HG02571 (cell line): ENCODE results near the gene SPRY2.

ENCODE experiments used
- ATAC-seq: cut with Tn5 transposase; IDR thresholded peaks from one replicate; pipeline ENCODE4 v1.9.1; 2021; ENCODE audit warnings: mild to moderate bottlenecking, moderate library complexity; ENCODE audit not compliant: unreplicated experiment

Gene SPRY2, protein sequence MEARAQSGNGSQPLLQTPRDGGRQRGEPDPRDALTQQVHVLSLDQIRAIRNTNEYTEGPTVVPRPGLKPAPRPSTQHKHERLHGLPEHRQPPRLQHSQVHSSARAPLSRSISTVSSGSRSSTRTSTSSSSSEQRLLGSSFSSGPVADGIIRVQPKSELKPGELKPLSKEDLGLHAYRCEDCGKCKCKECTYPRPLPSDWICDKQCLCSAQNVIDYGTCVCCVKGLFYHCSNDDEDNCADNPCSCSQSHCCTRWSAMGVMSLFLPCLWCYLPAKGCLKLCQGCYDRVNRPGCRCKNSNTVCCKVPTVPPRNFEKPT

DNA sequence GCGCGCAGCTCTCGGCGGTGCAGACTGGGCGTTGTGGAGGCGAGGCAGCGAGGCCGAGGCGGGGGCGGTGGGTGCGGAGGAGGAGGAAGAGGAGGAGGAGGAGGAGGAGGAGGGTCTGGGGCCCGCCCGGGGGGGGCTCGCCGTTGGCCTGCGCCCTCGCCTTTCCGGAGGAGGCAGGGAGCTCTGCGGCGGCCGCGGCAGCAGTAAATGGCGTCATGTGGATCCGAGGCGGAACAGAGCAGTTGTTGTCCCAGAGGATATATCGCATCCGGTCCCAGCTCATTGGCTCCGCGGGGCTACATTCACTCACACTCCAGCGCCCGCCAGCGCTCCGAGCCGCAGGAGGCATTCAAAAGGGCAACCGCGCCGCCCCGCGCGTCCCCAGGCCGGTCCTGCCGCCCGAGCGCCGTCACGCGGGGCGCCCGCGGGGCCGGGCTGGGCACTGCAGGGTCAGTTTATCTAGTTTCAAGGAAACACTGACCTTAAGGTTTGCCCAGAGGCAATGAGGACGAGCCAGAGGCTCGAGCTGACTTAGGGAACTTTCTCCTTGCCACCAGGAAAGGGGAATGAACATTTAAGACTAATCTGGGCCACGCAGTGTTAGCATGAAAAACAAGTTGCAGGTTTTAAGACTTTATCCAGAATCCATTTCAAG, at the start of gene SPRY2:
Gene SPRY2 (minus strand): TSS at position 26 of the 655 bp plus-strand sequence. CDS start 3,421 bp downstream, outside the sequence.
- peak; percentile 44 for ATAC-seq

DNA sequence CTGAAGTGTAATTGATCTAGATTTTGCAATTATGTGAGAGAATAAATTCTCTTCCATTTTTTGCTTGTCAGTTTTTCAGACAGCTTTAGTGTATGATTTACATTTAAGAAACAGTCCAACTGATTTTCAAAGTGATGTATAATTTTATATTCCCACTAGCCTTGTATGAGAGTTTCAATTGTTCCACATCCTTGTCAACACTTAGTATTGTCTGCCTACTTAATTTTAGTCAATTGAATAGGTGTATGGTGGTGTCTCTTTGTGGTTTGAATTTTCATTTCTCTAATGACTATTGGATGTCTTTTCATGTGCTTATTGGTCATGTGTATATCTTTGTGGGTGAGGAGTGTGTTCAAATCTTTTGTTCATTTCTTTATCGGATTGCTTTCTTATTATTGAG, 49.4 kb upstream of the SPRY2 start:
- no peak for ATAC-seq

DNA sequence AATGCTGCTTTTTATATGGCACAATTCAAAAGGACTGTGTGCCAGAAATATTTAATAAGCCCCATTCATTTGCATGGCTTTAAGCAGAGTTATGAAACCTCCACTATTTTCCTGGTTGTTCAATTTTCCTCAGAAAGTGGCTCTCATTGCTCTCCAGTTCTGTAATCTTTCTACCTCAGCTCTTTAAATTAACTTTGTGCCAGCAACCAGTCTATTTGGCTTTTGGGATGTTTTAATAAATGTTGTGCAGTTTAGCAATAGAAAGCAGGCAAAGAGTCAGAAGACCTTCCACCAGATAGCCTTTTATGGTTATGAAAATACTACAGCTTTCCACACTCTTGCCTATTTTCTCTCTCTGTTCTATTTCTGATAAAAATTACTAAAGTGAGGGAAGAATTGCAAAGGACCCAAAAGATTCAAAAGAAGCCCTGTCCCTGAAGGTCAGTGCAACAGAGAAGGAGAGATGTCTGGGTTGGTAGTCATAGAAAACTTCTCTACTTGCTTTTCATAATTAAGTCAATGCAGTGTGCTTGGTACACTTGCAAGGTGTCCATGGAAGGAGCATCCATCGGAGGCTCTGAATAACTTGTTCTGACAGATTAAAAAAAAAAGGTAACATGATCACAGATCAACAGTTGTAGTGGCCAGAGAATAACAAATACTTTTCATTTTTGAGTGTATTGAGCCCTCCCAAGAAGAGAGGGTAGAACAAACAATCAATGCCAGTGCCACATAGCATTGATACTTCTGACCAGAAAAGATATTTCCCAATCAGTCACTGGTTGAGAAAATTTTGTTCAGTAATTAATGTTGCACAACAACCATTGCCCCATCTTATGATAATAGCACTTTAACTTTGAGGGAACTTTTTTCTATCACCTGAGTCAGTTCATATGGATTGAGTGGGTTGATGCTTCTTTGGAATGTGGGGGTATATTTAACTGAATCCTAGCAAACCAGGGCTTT, 48.4 kb upstream of the SPRY2 start:
- no peak for ATAC-seq

DNA sequence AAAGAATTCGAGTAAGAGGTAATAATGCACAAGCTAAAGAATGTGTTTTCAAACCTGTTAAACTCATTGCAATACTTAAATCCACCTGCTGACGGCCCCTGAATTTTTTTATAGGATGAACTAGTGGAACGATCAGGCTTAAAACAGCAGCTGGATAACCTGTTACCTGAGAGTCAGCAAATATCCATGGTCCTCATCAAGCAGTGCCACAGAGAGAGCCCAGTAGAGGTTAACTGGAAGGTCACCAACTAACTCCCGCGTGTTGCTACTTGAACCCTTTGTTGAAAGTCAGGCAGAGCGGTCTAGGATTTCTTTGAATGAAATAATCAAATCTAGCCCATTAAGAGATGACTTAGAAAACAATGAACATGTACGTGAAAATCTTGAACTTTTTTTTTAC, 47.6 kb upstream of the SPRY2 start:
- no peak for ATAC-seq

DNA sequence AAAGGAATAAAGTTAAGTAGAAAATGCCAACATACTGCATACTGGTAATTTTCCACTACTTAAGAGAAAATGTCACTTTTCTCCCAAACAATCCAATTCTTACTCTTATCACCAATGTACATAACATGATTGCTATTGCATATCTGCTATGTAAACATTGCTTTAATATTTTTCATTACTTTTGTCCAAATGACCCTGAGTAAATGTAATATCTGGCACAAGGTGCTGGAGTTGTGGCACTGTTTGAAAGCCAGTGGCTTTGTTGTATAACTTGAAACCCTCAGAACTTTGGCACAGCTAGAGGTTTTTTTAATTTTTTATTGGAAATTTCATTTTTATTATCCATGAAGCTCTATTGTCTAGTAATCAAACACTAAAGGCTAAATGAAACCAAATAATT, 45.7 kb upstream of the SPRY2 start:
- ATAC-seq = no peak

DNA sequence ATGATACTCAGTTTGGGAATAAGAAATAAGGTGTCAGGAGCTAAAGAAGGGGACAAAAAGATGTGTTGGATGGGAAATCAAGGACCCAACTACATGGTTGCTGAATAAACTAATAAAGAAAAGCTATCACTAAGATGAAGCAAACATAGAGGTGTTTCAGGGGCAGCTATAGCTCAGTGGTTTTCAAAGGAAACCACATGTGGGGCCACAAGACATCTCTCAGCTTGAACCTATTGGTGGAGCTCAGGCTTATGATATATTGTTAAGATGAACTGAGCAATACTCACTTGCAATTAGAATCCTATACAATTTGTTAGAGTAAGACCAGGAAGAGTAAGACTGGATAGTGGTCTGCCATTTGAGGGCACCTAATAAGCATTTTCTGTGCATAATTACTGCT, 45.1 kb upstream of the SPRY2 start:
- no peak for ATAC-seq

DNA sequence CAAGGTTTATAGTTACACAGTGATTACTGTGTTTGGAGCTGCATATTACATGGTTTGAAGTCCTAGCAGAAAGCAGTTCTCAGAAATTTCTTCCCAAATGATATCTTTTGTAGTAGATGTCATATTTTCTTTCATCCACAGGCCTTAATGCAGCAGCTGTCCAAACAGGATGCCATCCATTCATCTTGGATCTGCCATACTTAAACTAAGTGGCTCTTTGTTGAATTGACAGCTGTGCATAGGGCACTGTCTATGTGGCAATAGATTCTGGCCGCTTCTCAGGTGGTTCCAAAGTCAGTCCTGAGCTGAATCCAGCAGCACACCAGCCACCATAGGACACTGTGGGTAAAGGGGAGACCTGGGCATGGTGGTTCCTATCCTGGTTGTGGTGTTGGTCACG, 41.6 kb upstream of the SPRY2 start:
- ATAC-seq = no peak

DNA sequence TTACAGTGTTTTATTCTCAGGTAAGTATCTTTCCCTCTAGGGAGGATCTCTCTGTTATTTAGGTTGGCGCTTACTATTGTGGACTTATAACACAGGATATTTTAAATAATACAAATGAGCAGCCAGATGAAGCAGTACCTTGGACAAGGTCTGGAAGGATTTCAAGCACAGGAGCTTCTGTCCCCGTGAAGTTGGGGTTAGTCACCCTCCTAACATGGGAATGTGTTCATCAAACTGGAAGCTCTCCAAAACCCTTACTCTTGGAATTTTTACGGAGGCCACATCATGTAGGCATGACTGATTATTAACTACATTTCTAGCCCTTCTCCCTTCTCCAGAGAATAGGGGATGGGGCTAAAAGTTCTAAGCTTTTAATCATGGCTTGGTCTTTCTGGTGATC, 38.3 kb upstream of the SPRY2 start:
- no peak for ATAC-seq

DNA sequence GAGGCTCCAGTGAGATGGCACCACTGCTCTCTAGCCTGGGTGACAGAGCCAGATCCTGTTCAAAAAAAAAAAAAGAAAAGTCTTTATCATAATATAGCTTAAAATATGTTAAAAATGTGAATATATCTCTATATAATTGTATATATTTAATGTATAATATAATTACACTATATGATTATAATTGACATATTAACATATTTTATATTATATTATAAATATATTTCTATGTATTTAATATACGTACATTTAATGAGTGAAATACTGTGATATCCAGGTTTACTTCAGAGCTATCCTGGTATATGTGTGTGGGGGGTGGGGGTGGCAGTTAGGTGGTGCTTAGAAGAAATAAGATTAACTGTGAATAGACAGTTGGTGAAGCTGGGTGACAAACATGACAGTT, 35.6 kb upstream of the SPRY2 start:
- no peak for ATAC-seq

DNA sequence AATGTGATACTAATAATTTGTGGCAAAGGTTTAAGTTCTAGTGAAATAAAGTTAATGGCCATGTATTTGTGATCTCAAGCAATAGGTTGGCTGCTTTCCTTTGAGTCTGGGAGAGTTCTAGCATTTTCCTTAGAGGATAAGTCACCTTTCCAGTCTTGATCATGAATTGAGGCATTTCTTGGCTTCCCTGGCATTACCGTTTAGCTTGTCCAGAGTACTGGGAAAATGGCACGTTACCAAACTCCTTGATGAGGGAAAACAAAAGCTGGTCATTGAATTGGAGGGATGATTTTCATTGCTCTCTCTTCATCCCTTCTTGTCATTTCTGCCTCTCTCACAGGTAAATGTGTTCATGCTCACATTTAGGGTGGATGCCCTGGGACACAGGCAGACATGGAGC, 34.0 kb upstream of the SPRY2 start:
- ATAC-seq = no peak

DNA sequence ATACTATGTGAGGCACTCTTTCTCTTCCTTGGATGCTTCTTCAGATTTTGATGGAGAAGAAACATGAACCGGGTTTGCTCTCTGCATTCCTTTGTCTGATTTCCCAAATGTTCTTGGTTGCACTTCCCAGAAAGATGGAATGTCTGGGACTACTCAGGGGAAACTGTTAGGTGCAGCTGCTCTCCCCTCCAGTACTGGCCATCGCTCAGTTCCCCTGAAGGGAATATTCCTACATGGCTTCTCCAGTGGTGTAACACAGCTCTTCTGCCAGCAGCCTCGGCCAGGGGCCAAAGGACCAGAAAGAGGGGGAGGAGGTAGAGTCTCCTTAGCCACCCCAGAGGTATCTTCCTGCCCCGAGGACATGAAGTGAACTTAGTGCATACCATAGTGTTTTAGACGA, 33.5 kb upstream of the SPRY2 start:
- no peak for ATAC-seq

DNA sequence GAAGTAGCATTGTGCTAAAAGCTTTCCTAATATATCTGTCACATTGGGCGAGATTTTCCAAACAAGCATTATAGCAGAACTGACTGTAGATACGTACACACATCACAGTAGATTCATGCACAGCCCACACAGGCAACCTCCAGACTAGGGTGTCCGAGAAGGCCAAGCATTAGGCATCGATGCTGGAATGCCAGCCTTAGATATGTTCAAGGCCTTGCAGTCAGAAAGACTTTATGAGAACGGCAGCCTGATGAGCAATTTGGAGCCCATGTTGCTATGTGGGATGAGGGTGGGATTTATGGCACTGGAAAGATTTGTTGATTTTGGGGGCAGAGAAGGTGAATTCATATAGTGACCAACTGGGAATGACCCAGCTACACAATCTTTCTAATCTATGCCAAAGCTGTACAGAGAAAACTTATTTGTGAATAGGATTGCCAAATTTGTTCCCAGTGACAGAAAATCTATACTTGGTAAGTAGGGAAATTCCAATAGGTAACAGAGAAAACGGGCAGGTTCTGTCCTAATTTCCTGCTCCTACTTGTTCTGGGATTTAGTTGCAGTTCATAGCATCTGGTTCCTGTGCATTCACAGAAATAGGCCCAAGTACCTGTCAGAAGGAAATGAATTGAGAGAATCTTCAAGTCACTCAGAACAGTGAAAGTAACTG, 31.0 kb upstream of the SPRY2 start:
- no peak for ATAC-seq

DNA sequence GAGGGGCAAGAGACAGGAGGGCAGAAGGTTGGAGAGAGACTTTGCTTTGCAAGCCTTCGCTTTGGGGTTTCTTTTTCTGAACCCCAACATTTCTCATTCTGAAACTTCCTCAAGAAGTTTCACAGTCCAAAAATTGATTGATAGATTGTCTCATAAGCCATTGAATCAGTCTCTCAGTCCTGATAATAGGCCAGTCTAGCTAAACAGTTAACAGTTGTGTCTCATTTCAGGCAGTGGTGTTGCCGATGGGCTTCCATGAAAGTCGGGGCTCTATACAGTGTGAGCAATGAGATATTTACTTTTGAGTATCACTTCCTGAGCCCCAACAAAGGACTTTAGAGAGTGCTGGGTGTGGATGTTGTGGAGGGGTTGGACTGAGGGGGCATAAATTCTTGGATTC, 26.5 kb upstream of the SPRY2 start:
- ATAC-seq = no peak

DNA sequence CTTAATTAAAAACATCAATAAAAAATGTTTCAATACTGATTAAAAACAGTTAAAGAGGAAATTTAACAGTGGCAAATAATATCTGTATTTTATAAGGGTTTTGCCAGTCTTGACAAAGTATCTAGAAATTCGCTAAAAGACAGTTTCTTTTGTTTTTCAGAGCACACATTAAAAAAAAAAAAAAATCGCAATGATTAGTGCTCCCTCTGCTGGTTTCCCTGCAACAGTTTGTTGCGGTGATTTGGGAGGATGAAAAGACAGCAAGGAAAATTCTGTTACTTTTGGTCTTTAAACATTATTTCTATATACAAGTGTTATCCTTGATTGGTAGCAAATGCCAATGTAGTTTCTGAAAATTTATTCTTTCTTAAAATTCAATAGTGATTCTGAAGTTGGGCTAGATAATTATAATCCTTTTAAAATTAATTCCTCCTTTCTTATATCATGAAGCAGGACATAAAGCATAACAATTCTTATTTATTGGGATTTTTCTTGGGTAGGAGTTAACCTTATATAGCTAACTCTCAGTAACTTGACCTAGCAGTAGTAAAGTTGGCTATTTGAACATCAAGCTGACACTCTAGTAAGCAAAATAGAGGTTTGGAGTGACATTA, 23.1 kb upstream of the SPRY2 start:
- ATAC-seq = no peak

DNA sequence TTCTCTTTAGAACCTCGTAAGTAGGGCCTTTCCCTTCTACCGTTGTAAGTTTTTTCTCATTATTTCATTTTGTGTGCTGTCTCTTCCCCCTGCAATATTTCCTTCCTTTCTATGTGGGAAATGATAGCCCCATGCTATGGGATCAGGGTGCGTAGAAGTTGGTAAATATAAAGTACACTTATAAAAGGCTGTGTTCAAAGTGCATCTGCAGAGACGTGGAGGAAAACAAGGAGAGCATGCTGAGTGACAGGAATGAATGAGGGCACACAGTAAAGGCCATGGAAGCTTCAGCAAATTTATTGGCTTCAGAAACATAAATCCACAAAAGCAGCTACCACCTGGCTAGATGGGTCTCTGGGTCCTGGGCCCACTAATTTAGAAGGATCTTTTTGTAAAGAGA, 21.6 kb upstream of the SPRY2 start:
- no peak for ATAC-seq

DNA sequence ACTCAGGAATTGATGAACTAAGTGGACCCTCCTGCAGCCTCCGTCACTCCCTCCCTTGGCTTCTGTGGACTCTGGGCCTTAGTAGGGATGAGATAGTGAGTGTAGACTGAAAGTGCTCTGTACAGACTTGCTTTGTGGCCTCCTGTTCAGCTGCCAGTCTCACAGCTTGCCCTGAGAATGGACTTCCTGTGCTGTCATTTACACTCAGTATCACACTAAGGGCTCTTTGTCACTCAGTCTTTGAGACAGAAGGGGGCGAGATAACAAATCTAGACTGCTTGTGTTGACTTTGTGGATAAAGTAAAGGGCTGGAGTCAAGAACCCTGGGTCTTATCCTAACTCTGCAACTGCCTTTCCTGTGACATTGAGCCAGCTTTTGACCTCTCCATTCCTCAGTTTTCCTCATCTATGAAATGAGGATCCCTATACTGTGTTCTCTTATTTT, 21.0 kb upstream of the SPRY2 start:
- ATAC-seq = no peak

DNA sequence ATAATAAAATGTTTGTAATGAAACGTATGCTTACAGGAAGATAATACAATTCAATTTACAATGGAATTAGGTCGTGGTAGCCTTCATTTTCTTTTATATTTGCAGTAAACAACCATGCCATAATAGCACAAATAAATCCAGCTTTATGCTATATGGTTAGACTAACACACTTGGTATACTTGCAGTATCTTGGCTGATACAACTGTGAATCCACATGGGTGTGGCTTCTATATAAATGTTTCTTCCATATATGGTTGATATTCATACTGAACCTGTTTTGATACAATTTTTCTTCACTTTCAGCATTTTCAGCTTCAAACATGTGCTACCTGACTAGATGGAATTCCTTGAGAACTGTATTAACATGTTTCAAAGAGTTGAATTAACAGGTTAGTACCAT, 20.4 kb upstream of the SPRY2 start:
- ATAC-seq = no peak

DNA sequence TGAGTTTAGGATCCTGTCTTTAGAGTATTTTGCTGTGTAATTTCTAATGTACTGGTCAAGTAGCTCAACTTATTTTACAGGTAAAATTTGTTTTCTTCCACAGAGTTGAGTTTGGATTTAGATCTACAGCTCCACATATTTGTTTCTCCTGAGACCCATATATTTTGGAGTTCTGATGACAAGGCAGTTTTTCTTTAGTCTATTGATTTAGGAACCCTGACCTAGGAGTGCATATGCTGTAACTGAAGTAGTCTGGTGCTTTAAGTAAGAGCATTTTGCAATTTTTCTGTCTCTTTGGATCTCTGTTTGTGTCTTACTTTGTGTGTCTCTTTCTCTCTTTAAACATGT, 19.5 kb upstream of the SPRY2 start:
- no peak for ATAC-seq

DNA sequence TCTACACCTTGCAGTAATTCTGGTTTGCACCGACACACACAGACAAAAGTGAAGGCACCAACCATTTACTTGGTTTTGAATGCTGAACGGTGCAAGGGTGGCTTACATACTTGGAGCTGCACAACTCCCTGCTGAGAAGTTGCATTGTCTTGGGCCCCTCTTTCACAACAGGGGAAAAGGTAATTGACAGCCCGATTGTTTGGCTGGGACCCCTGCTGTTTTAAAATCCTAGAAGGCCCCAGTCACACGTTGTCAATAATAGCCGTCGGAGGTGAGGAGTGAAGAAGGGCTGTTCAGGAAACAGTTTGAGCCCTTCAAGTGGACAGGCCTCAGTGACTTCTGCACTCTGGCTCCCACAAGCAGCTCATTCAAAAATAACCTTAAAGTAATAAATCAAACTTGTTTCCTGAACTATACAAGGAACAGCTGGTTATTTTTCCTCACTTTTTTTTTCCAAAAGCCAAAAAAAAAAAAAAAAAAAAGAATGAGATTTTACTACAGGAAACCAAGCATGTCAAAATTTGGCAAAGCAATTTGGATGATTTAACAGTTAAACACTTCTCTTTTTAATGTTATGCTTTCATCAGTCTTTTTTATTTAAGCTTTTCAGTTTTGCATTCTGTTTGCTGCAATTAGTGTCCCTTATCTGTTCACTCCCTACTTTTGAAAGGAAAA, 19.0 kb upstream of the SPRY2 start:
- no peak for ATAC-seq

DNA sequence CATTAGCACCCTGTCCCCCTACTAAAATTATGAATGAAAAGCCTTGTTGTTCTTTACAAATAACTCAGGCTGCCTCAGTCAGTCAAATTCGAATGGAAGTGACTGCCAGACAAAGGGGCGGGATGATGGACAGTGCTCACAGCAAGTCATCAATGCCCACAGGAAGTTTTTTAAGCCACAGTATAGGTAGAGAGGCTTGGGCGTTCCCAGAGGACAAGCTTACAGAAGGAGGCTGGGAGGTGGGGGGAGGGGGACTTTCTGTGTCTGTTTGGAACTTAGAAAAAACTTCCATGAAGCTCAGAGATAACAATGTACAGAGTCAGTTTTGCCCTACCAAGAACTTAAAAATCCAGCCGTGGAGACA, 18.5 kb upstream of the SPRY2 start:
- no peak for ATAC-seq
